Prostate gland (tissue), 2 donors: ENCODE results near the gene MPC1.

Experiments
- CTCF ChIP-seq, 4 experiments: fragments of 200-600 bp in 2 of 4; fragments of 450-650 bp in 2 of 4; sonication (generic) in 2 of 4; IDR thresholded peaks; 1 replicate in 3 of 4; 2 replicates in 1 of 4; pipeline ENCODE4 v1.5.1; 2016 to 2019; ENCODE audit warnings: antibody characterized with exemption in 4 of 4, mild to moderate bottlenecking in 2 of 4, moderate library complexity in 2 of 4
- POLR2A ChIP-seq: fragments of 450-650 bp; IDR thresholded peaks from one replicate; pipeline ENCODE4 v1.6.1; 2016; ENCODE audit warnings: antibody characterized with exemption, mild to moderate bottlenecking
- POLR2AphosphoS5 ChIP-seq: sonication (generic); formaldehyde crosslinking; IDR thresholded peaks from one replicate; pipeline ENCODE4 v1.6.1; 2017; ENCODE audit warnings: antibody characterized with exemption

GRCh38 chr6:166411721-166412151, 29.0 kb upstream of the MPC1 start:
- TF ChIP-seq CTCF (IDR thresholded peaks at IDR 0.05), result no peak
- TF ChIP-seq POLR2A, result no peak
- TF ChIP-seq POLR2AphosphoS5, result no peak
